GM10266 (cell line): ENCODE measurements around the gene NOP53.
A peak's percentile ranks its signal among the peaks of the same experiment; 100 is the strongest.

Source experiments
- DNase-seq: peaks from one replicate; pipeline ENCODE4 v3.0.0; 2012; ENCODE audit errors: extremely low spot score
- CTCF ChIP-seq: IDR thresholded peaks from 2 replicates; pipeline ENCODE4 v1.5.1; 2012; ENCODE audit warnings: mild to moderate bottlenecking, low read depth; ENCODE audit not compliant: control insufficient read depth, insufficient read depth; ENCODE audit errors: missing control alignments

Gene NOP53

GRCh38 chr19:47745010-47745901, at the start of gene NOP53:
TSS of gene NOP53 (plus strand) at chr19:47745546. CDS start at chr19:47745560, 14 bp downstream.
- TF ChIP-seq CTCF = no peak
- peak; percentile 97 for DNase-seq

- DNase-seq = no peak
- no peak for TF ChIP-seq CTCF
Measured at GRCh38 chr19:47696635-47697034, 48.7 kb upstream of the NOP53 start.

- DNase-seq = peak; percentile 91
- peak; percentile 98 for TF ChIP-seq CTCF
Measured at GRCh38 chr19:47697863-47698609, 47.3 kb upstream of the NOP53 start.

- DNase-seq = no peak
- TF ChIP-seq CTCF = no peak
Measured at GRCh38 chr19:47698631-47699359, 46.6 kb upstream of the NOP53 start.

- peak; percentile 79 for TF ChIP-seq CTCF
- peak; percentile 91 for DNase-seq
Measured at GRCh38 chr19:47699360-47699917, 45.9 kb upstream of the NOP53 start.

- DNase-seq = no peak
- no peak for TF ChIP-seq CTCF
Measured at GRCh38 chr19:47700934-47701716, 44.2 kb upstream of the NOP53 start.
